ENCODE data around the gene PRKD2.
"Not testable (repeated sequence)": the region's sequence is repeated elsewhere in the genome, so short reads cannot be mapped to it uniquely, and the experiment has no call there.

PRKD2 gene

GRCh38 chr19:46717034-46717715 is at the start of gene PRKD2:
PRKD2 (minus strand) TSS chr19:46717114; CDS start chr19:46716370, 744 bp downstream.
- no peak for DNase-seq (ENCODE audit: low read depth)

- DNase-seq (ENCODE audit: low read depth): no peak
Measured at GRCh38 chr19:46764817-46765291, 47.9 kb upstream of the PRKD2 start.

GRCh38 chr19:46762245-46762890 is 45.5 kb upstream of the PRKD2 start:
- no peak for DNase-seq (ENCODE audit: low read depth)

GRCh38 chr19:46761418-46761831 is 44.5 kb upstream of the PRKD2 start:
- no peak for DNase-seq (ENCODE audit: low read depth)

- not testable (repeated sequence) for DNase-seq (ENCODE audit: low read depth)
Measured at GRCh38 chr19:46760897-46761296, 44.0 kb upstream of the PRKD2 start.

- no peak for DNase-seq (ENCODE audit: low read depth)
Measured at GRCh38 chr19:46760363-46760762, 43.4 kb upstream of the PRKD2 start.

GRCh38 chr19:46759817-46760333 is 43.0 kb upstream of the PRKD2 start:
- DNase-seq (ENCODE audit: low read depth): no peak

- DNase-seq (ENCODE audit: low read depth): no peak
Measured at GRCh38 chr19:46759206-46759605, 42.3 kb upstream of the PRKD2 start.

GRCh38 chr19:46756544-46756888 is 39.6 kb upstream of the PRKD2 start:
- DNase-seq (ENCODE audit: low read depth): no peak

- DNase-seq (ENCODE audit: low read depth): no peak
Measured at GRCh38 chr19:46755853-46756543, 39.1 kb upstream of the PRKD2 start.

GRCh38 chr19:46755077-46755852 is 38.4 kb upstream of the PRKD2 start:
- no peak for DNase-seq (ENCODE audit: low read depth)

- no peak for DNase-seq (ENCODE audit: low read depth)
Measured at GRCh38 chr19:46753420-46754155, 36.7 kb upstream of the PRKD2 start.

- no peak for DNase-seq (ENCODE audit: low read depth)
Measured at GRCh38 chr19:46748325-46749109, 31.6 kb upstream of the PRKD2 start.

GRCh38 chr19:46746281-46747057 is 29.6 kb upstream of the PRKD2 start, which contains the start of gene STRN4:
STRN4 (minus strand) TSS chr19:46746450; CDS start chr19:46746430, 20 bp downstream.
- DNase-seq (ENCODE audit: low read depth): no peak

GRCh38 chr19:46745521-46746280 is 28.8 kb upstream of the PRKD2 start, which contains the start of gene FKRP:
FKRP (plus strand) TSS chr19:46746057; CDS start chr19:46755451, 9,394 bp downstream.
- no peak for DNase-seq (ENCODE audit: low read depth)

- DNase-seq (ENCODE audit: low read depth): no peak
Measured at GRCh38 chr19:46745030-46745429, 28.1 kb upstream of the PRKD2 start.

- DNase-seq (ENCODE audit: low read depth): no peak
Measured at GRCh38 chr19:46744005-46744691, 27.2 kb upstream of the PRKD2 start.

- no peak for DNase-seq (ENCODE audit: low read depth)
Measured at GRCh38 chr19:46742926-46743480, 26.1 kb upstream of the PRKD2 start.
